Body of pancreas (tissue), 4 donors: ENCODE results near the gene ARNT2. TPM values are rescaled to one million over a fixed set of nuclear protein-coding genes. Genes with fewer than 3 reads are reported as not detected.

Experiments used
- ATAC-seq: fragments of 150-250 bp; one replicate; pipeline ENCODE4 v1.9.1; 2016
- DNase-seq, 4 donors: peaks; one replicate each; pipeline ENCODE4 v3.0.0-alpha.2; 2019
- H3K27ac ChIP-seq, 4 donors: fragments of 200-600 bp; sonication (generic); 1 replicate in 3 of 4; 2 replicates in 1 of 4; pipeline versions ENCODE4 v1.5.1 to v1.6.1; 2016 to 2019; ENCODE audit warnings: mild to moderate bottlenecking in 1 of 4, mixed read lengths in 1 of 4, moderate library complexity in 1 of 4
- H3K27me3 ChIP-seq, 2 donors: fragments of 200-600 bp; sonication (generic); one replicate each; pipeline ENCODE4 v1.6.0; 2016; ENCODE audit warnings: mild to moderate bottlenecking in 1 of 2
- H3K36me3 ChIP-seq, 2 donors: fragments of 200-600 bp; sonication (generic); replicated peaks in 1 of 2; 2 replicates each; pipeline ENCODE4 v1.5.1; 2016; ENCODE audit warnings: low read depth in 2 of 2; ENCODE audit not compliant: insufficient read depth in 1 of 2
- H3K4me1 ChIP-seq: fragments of 200-600 bp; sonication (generic); one replicate; pipeline ENCODE4 v1.6.0; 2016
- H3K4me3 ChIP-seq, 2 donors: fragments of 200-600 bp; sonication (generic); 1 replicate in 1 of 2; 2 replicates in 1 of 2; pipeline ENCODE4 v1.5.1; 2016 to 2019
- H3K9me3 ChIP-seq, 3 donors: fragments of 200-600 bp; sonication (generic); 1 replicate in 2 of 3; 2 replicates in 1 of 3; pipeline ENCODE4 v1.5.1; 2016
- CTCF ChIP-seq, 7 experiments: fragments of 450-650 bp in 4 of 7; fragments of 200-600 bp in 3 of 7; sonication (generic) in 3 of 7; IDR thresholded peaks; one replicate each; pipeline ENCODE4 v1.5.1; 2016 to 2019; ENCODE audit warnings: antibody characterized with exemption in 7 of 7
- POLR2A ChIP-seq, 3 donors: fragments of 450-650 bp; IDR thresholded peaks; one replicate each; pipeline ENCODE4 v1.6.1; 2016; ENCODE audit warnings: antibody characterized with exemption in 3 of 3, mild to moderate bottlenecking in 2 of 3
- WGBS, 2 donors: methylation state at CpG; one replicate each; pipeline ENCODE4 v1.1.5; 2017; 5-methylcytosine and 5-hydroxymethylcytosine counted together
- intact Hi-C: fragments of 100-400 bp; cut with DNase I; formaldehyde crosslinking; loops from one replicate; pipeline ENCODE4 v1.15.1; 2023
- total RNA-seq, 2 donors: library from RNA; depleted of rRNA; stranded (reverse); fragments of >200 nt; gene quantifications; one replicate each; pipeline ENCODE4 v1.1.0, GENCODE V29; 2016

Gene ARNT2
- total RNA-seq, 2 donors from 2014 or later = 5.3 to 5.4 TPM

GRCh38 chr15:80485370-80486164, 81.4 kb downstream of the ARNT2 start:
- H3K4me1 ChIP-seq = peaks cover 5% of the 10 kb centered on the region
- H3K27ac ChIP-seq = no peak overlapping the region
- H3K36me3 ChIP-seq = no peaks in the 10 kb centered on the region
- no peaks in the 10 kb centered on the region for H3K27me3 ChIP-seq
- TF ChIP-seq POLR2A (IDR thresholded peaks at IDR 0.05) = no peak
- no peak for TF ChIP-seq CTCF (IDR thresholded peaks at IDR 0.05)
- no peak for ATAC-seq
- intact Hi-C loops = no loop called here
- no peak overlapping the region for H3K4me3 ChIP-seq
- H3K9me3 ChIP-seq = no peaks in the 10 kb centered on the region
- no peak for DNase-seq
- 75 to 76% methylated on average over 5 of the region's 5 CpGs for WGBS, 2 donors

- TF ChIP-seq CTCF (IDR thresholded peaks at IDR 0.05) = no peak
- TF ChIP-seq POLR2A (IDR thresholded peaks at IDR 0.05) = no peak
- Histone ChIP-seq H3K27ac (no peak overlapping the region), H3K4me1 (peaks cover 5% of the 10 kb centered on the region), H3K4me3 (no peak overlapping the region), H3K9me3 (no peaks in the 10 kb centered on the region), H3K36me3 (no peaks in the 10 kb centered on the region), H3K27me3 (no peaks in the 10 kb centered on the region)
- intact Hi-C loops = no loop called here
- 86 to 88% methylated on average over 4 of the region's 4 CpGs for WGBS, 2 donors
- ATAC-seq = no peak
- no peak for DNase-seq
These were observed 83.7 kb downstream of the ARNT2 start for GRCh38 chr15:80487839-80488390.

- H3K4me1 ChIP-seq = peaks cover 11% of the 10 kb centered on the region
- no peaks in the 10 kb centered on the region for H3K36me3 ChIP-seq
- TF ChIP-seq POLR2A (IDR thresholded peaks at IDR 0.05) (no peak), CTCF (IDR thresholded peaks at IDR 0.05) (no peak)
- H3K27ac ChIP-seq = no peak overlapping the region
- DNase-seq = no peak
- 62 to 73% methylated on average over 7 of the region's 7 CpGs for WGBS, 2 donors
- no peaks in the 10 kb centered on the region for H3K9me3 ChIP-seq
- intact Hi-C loops = no loop called here
- H3K27me3 ChIP-seq = no peaks in the 10 kb centered on the region
- no peak for ATAC-seq
- no peak overlapping the region for H3K4me3 ChIP-seq
These were observed 84.9 kb downstream of the ARNT2 start for GRCh38 chr15:80489030-80489594.

DNA sequence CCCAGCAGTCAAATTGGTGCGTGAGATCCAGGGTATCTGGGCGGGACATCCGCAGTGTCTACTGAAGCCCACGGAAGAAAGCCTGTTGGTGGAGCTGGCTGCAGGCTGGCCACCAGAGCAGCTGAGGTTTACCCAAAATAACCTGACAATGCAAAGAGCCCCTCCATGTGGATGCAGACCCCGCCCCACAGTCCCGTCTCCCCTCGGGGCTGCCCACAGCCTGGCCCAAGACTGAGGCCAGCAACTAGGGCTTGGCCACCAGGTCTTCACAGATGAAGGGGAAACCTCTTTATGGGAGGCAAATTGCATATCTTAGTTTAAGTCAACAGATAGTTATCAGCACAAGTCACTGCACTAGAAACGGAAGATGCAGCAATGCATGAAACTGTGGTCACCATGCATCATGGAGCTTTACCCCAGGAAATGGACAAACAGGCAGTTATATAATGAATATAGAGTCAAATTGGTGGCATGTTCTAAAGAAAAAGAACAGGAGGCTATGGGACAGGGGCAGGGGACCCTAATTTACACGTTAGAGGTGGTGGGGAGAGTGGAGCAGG, 86.3 kb downstream of the ARNT2 start:
- no peak for TF ChIP-seq POLR2A (IDR thresholded peaks at IDR 0.05)
- TF ChIP-seq CTCF (IDR thresholded peaks at IDR 0.05) = no peak
- Histone ChIP-seq H3K4me3 (no peak overlapping the region), H3K36me3 (no peaks in the 10 kb centered on the region), H3K27me3 (no peaks in the 10 kb centered on the region), H3K27ac (no peak overlapping the region), H3K4me1 (peaks cover 10% of the 10 kb centered on the region), H3K9me3 (no peaks in the 10 kb centered on the region)
- 90% methylated on average over 9 of the region's 9 CpGs for WGBS, 2 donors
- intact Hi-C loops = no loop called here
- no peak for ATAC-seq
- no peak for DNase-seq
